H9 (cell line): ENCODE results near the gene LRRC74B. TPM values are rescaled to one million over a fixed set of nuclear protein-coding genes. Genes with fewer than 3 reads are reported as not detected.

Source experiments
- DNase-seq: peaks from one replicate; pipeline ENCODE4 v3.0.0-alpha.2; 2017
- H2AFZ ChIP-seq: one replicate; pipeline ENCODE4 v1.6.1; 2013; ENCODE audit warnings: mild to moderate bottlenecking, low read length, control low read depth, moderate library complexity
- H2AK5ac ChIP-seq: 2 replicates; pipeline ENCODE4 v1.6.1; 2013; ENCODE audit warnings: low read length, control low read depth, mixed read lengths; ENCODE audit not compliant: insufficient read length
- H2BK120ac ChIP-seq: one replicate; pipeline ENCODE4 v1.6.1; 2013; ENCODE audit warnings: low read depth, mild to moderate bottlenecking, low read length, control low read depth, inconsistent platforms; ENCODE audit not compliant: poor library complexity, severe bottlenecking
- H2BK12ac ChIP-seq: 2 replicates; pipeline ENCODE4 v1.6.1; 2013; ENCODE audit warnings: low read length, control low read depth, mixed read lengths, low read depth; ENCODE audit not compliant: insufficient read length
- H2BK15ac ChIP-seq: 2 replicates; pipeline ENCODE4 v1.6.1; 2013; ENCODE audit warnings: low read depth, low read length, control low read depth
- H2BK20ac ChIP-seq: one replicate; pipeline ENCODE4 v1.6.1; 2013; ENCODE audit warnings: low read depth, mild to moderate bottlenecking, low read length, control low read depth, inconsistent platforms; ENCODE audit not compliant: poor library complexity, severe bottlenecking
- H2BK5ac ChIP-seq: 2 replicates; pipeline ENCODE4 v1.6.1; 2013; ENCODE audit warnings: low read length, control low read depth, mixed read lengths; ENCODE audit not compliant: insufficient read length
- H3K14ac ChIP-seq: 2 replicates; pipeline ENCODE4 v1.6.1; 2013; ENCODE audit warnings: low read length, control low read depth; ENCODE audit not compliant: insufficient read depth
- H3K18ac ChIP-seq: 2 replicates; pipeline ENCODE4 v1.6.1; 2013; ENCODE audit warnings: low read depth, mild to moderate bottlenecking, mixed read lengths, low read length, control low read depth; ENCODE audit not compliant: insufficient read length
- H3K23ac ChIP-seq: 2 replicates; pipeline ENCODE4 v1.6.1; 2013; ENCODE audit warnings: low read length, control low read depth, mixed read lengths, low read depth; ENCODE audit not compliant: insufficient read length
- H3K23me2 ChIP-seq: 2 replicates; pipeline ENCODE4 v1.6.1; 2013; ENCODE audit warnings: low read depth, mild to moderate bottlenecking, mixed read lengths, low read length, control low read depth; ENCODE audit not compliant: insufficient read length, poor library complexity, severe bottlenecking
- H3K27ac ChIP-seq: 2 replicates; pipeline ENCODE4 v1.5.1; 2013; ENCODE audit warnings: low read length, control low read depth, mixed read lengths, low read depth; ENCODE audit not compliant: insufficient read length
- H3K27me3 ChIP-seq: 2 replicates; pipeline ENCODE4 v1.6.1; 2013; ENCODE audit warnings: low read length, control low read depth, inconsistent platforms; ENCODE audit not compliant: insufficient read depth
- H3K4ac ChIP-seq: 2 replicates; pipeline ENCODE4 v1.6.1; 2013; ENCODE audit warnings: low read depth, mild to moderate bottlenecking, control low read depth, inconsistent platforms, low read length, moderate library complexity
- H3K4me1 ChIP-seq: 2 replicates; pipeline ENCODE4 v1.6.1; 2013; ENCODE audit warnings: low read length, control low read depth, inconsistent platforms; ENCODE audit not compliant: insufficient read depth
- H3K4me2 ChIP-seq: 2 replicates; pipeline ENCODE4 v1.6.1; 2013; ENCODE audit warnings: low read length, control low read depth, mixed read lengths; ENCODE audit not compliant: insufficient read length, insufficient read depth
- H3K56ac ChIP-seq: 2 replicates; pipeline ENCODE4 v1.6.1; 2013; ENCODE audit warnings: low read depth, mild to moderate bottlenecking, mixed read lengths, low read length, control low read depth; ENCODE audit not compliant: insufficient read length
- H3K79me1 ChIP-seq: 2 replicates; pipeline ENCODE4 v1.6.1; 2013; ENCODE audit warnings: low read depth, mild to moderate bottlenecking, moderate library complexity, low read length, control low read depth, inconsistent platforms; ENCODE audit not compliant: insufficient read depth, poor library complexity, severe bottlenecking
- H3K79me2 ChIP-seq: 2 replicates; pipeline ENCODE4 v1.6.1; 2013; ENCODE audit warnings: low read length, control low read depth, inconsistent platforms; ENCODE audit not compliant: insufficient read depth
- H3K9ac ChIP-seq: 2 replicates; pipeline ENCODE4 v1.6.1; 2013; ENCODE audit warnings: low read length, control low read depth, mixed read lengths; ENCODE audit not compliant: insufficient read length; ENCODE audit errors: extremely low read depth
- H3K9me3 ChIP-seq: one replicate; pipeline ENCODE4 v1.6.1; 2013; ENCODE audit warnings: low read depth, low read length, inconsistent platforms; ENCODE audit not compliant: control insufficient read depth
- H3T11ph ChIP-seq: one replicate; pipeline ENCODE4 v1.6.1; 2013; ENCODE audit warnings: mild to moderate bottlenecking, low read length, control low read depth, inconsistent platforms
- H4K20me1 ChIP-seq: one replicate; pipeline ENCODE4 v1.6.1; 2013; ENCODE audit not compliant: control insufficient read depth, insufficient read length, insufficient read depth
- H4K5ac ChIP-seq: 2 replicates; pipeline ENCODE4 v1.6.1; 2013; ENCODE audit warnings: low read depth, mild to moderate bottlenecking, mixed read lengths, low read length, control low read depth; ENCODE audit not compliant: insufficient read length
- H4K8ac ChIP-seq: replicated peaks from 2 replicates; pipeline ENCODE4 v1.6.1; 2013; ENCODE audit warnings: low read length, control low read depth, mixed read lengths, low read depth; ENCODE audit not compliant: insufficient read length
- H4K91ac ChIP-seq: 2 replicates; pipeline ENCODE4 v1.6.1; 2013; ENCODE audit warnings: low read depth, mild to moderate bottlenecking, moderate library complexity, mixed read lengths, low read length, control low read depth; ENCODE audit not compliant: insufficient read length
- H3K27ac Mint-ChIP-seq, 3 experiments: 2 replicates in 2 of 3; 3 replicates in 1 of 3; pipeline ENCODE4 v1.8.0; 2020 to 2021; ENCODE audit warnings: mixed read lengths in 3 of 3, mild to moderate bottlenecking in 1 of 3, moderate library complexity in 1 of 3
- H3K27me3 Mint-ChIP-seq: 2 replicates; pipeline ENCODE4 v1.8.0; 2021; ENCODE audit warnings: low read depth, mild to moderate bottlenecking, moderate library complexity, mixed read lengths
- H3K36me3 Mint-ChIP-seq, 3 experiments: 2 replicates in 2 of 3; 3 replicates in 1 of 3; pipeline ENCODE4 v1.8.0; 2020 to 2021; ENCODE audit warnings: low read depth in 3 of 3, mixed read lengths in 3 of 3; ENCODE audit not compliant: insufficient read depth in 1 of 3
- H3K4me1 Mint-ChIP-seq, 2 experiments: 2 replicates each; pipeline ENCODE4 v1.8.0; 2020; ENCODE audit warnings: mixed read lengths in 2 of 2
- H3K4me3 Mint-ChIP-seq, 2 experiments: 2 replicates in 1 of 2; 3 replicates in 1 of 2; pipeline ENCODE4 v1.8.0; 2020 to 2021; ENCODE audit warnings: mild to moderate bottlenecking in 2 of 2, mixed read lengths in 2 of 2, moderate library complexity in 1 of 2
- H3K9me3 Mint-ChIP-seq, 2 experiments: 2 replicates in 1 of 2; 3 replicates in 1 of 2; pipeline ENCODE4 v1.8.0; 2020; ENCODE audit warnings: mild to moderate bottlenecking in 2 of 2, mixed read lengths in 2 of 2, moderate library complexity in 1 of 2
- WGBS: extraction: QIAGEN DNeasy Blood & Tissue Kit; methylation state at CpG from one replicate; pipeline ENCODE4 v1.1.7; 2013; ENCODE audit warnings: missing lambda C conversion rate, low lambda C conversion rate, mixed read lengths; ENCODE audit not compliant: insufficient read length; ENCODE audit errors: extremely low coverage; 5-methylcytosine and 5-hydroxymethylcytosine counted together
- total RNA-seq: library from RNA; stranded (reverse); gene quantifications from 2 replicates; pipeline ENCODE4 v1.2.1, GENCODE V29; 2021
- TF ChIP-seq, protein P1 (sequence below): fragments of 200-600 bp; sonication (generic); conservative IDR thresholded peaks from 3 replicates; pipeline ENCODE4 v1.8.0; 2021; ENCODE audit warnings: antibody characterized with exemption, mild to moderate bottlenecking

Gene LRRC74B
- total RNA-seq, 1 experiment from 2014 or later, result not detected

DNA sequence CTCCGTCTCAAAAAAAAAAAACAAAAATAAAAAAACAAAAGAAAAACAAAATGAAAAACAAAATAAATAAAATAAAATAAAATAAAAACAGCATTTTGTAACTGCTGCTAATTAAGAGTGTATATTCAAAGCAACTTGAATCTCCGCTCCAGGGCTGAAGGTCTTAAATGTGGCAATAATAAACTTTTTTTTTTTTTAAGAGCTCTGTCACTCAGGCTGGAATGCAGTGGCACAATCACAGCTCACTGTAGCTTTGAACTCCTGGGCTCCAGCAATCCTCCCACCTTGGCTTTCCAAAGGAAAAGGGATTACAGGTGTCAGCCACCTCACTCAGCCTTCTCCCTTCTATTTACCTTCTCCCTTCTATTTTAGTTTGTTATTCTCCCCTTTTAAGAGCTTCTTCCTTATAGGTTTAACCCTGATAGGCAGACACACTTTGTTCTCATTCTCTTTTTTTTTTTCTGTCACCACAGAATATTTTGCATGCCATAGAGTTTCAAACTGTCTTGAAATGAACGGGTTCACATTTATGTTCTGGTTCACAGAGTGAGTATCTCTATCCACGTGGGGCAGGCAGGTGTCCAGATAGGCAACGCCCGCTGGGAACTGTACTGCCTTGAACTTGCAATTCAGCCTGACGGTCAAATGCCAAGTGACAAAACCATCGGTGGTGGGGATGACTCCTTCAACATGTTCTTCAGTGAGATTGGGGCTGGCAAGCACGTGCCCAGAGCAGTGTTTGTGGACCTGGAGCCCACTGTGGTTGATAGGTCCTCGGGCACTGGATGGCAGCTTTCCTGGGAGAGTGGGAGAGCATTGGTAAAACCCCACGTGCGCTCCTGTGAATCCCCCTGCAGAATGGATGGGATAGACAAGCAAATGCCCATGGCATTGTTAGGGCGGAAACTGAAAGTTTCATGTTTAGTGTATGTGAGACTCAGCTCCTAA lies 19.4 kb downstream of the LRRC74B start:
- no peak overlapping the region for H3K27ac ChIP-seq
- H4K5ac ChIP-seq, result no peak overlapping the region
- no peak overlapping the region for H3K18ac ChIP-seq
- no peak overlapping the region for H4K8ac ChIP-seq
- no peak overlapping the region for H3K4me3 Mint-ChIP-seq
- no peaks in the 10 kb centered on the region for H4K20me1 ChIP-seq
- H3K4me1 ChIP-seq, result no peaks in the 10 kb centered on the region
- no peak overlapping the region; the same call in 1 of the 2 replicates for H3K14ac ChIP-seq
- H3K23me2 ChIP-seq, result no peaks in the 10 kb centered on the region
- no peak overlapping the region for H2BK5ac ChIP-seq
- H3K4me1 Mint-ChIP-seq, result no peaks in the 10 kb centered on the region
- no peak for DNase-seq
- no peaks in the 10 kb centered on the region for H3K27me3 ChIP-seq
- no peak overlapping the region for H2BK20ac ChIP-seq
- TF ChIP-seq, protein P1, sequence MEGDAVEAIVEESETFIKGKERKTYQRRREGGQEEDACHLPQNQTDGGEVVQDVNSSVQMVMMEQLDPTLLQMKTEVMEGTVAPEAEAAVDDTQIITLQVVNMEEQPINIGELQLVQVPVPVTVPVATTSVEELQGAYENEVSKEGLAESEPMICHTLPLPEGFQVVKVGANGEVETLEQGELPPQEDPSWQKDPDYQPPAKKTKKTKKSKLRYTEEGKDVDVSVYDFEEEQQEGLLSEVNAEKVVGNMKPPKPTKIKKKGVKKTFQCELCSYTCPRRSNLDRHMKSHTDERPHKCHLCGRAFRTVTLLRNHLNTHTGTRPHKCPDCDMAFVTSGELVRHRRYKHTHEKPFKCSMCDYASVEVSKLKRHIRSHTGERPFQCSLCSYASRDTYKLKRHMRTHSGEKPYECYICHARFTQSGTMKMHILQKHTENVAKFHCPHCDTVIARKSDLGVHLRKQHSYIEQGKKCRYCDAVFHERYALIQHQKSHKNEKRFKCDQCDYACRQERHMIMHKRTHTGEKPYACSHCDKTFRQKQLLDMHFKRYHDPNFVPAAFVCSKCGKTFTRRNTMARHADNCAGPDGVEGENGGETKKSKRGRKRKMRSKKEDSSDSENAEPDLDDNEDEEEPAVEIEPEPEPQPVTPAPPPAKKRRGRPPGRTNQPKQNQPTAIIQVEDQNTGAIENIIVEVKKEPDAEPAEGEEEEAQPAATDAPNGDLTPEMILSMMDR, result no peak
- H3K56ac ChIP-seq, result no peak overlapping the region
- H3K4me2 ChIP-seq, result no peak overlapping the region
- no peak overlapping the region for H2AFZ ChIP-seq
- H3K27ac Mint-ChIP-seq, result no peak overlapping the region; a peak in 1 of 7 replicates
- no peak overlapping the region for H2BK12ac ChIP-seq
- peaks cover 5 to 6% of the 10 kb centered on the region in 2 experiments; a peak in 4 of 5 replicates for H3K9me3 Mint-ChIP-seq
- H3K9ac ChIP-seq, result no peak overlapping the region
- H3K9me3 ChIP-seq, result no peaks in the 10 kb centered on the region
- H2AK5ac ChIP-seq, result no peak overlapping the region
- H3K79me2 ChIP-seq, result no peaks in the 10 kb centered on the region
- H3K4ac ChIP-seq, result no peak overlapping the region
- H3K27me3 Mint-ChIP-seq, result peaks cover 12% of the 10 kb centered on the region
- H3T11ph ChIP-seq, result no peak overlapping the region
- H2BK15ac ChIP-seq, result no peak overlapping the region; the same call in 1 of the 2 replicates
- H3K79me1 ChIP-seq, result no peaks in the 10 kb centered on the region
- WGBS, result no CpG with 5 or more reads among the region's 13 CpGs
- peaks cover 0 to 5% (median 0%) of the 10 kb centered on the region in 3 experiments; a peak in 1 of 7 replicates for H3K36me3 Mint-ChIP-seq
- H4K91ac ChIP-seq, result no peak overlapping the region
- H2BK120ac ChIP-seq, result no peak overlapping the region
- H3K23ac ChIP-seq, result no peak overlapping the region
